Measurements from ENCODE around the gene RSU1.
"Not testable (repeated sequence)": the region's sequence is repeated elsewhere in the genome, so short reads cannot be mapped to it uniquely, and the experiment has no call there.

Gene RSU1

GRCh38 chr10:16817125-16818019 lies at the start of gene RSU1:
TSS of gene RSU1 (minus strand) at chr10:16817424. CDS start at chr10:16817081, 343 bp downstream.
- peak; percentile 100 for DNase-seq (ENCODE audit: low spot score)

DNA sequence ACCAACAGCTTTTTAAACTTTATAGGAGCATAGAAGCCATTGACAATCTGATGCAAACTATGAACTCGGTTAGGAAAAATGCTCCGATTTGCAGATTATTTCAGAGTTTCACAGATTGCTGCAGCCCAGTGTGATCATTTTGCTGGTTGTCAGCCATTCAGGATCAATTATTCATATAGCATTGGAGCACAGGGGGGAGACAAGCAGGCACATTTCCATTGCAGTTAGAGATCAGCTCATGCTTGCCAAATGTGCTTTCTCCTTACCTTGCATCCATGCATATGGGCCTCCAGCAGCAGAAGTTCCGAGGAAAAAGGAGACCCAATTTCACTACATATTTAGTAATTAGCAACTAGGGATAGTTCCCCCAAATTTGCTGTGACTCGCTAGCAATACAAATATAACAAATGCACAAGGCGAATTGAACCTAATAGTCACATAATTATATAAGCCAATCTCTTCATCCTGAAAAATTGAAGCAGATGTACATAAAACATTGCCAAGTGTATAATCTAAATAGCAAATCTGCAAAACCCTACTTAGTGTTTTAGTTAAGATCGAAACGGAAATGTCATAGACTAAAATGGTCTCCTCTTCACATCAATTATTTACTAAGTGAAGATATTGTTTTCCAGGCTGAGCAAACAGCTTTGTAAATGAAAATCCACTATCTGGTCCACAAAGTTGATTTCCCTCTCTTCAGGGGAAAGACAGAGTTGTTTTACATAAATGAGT lies 49.5 kb upstream of the RSU1 start:
- no peak for DNase-seq (ENCODE audit: low spot score)

GRCh38 chr10:16865766-16866165 lies 48.5 kb upstream of the RSU1 start:
- no peak for DNase-seq (ENCODE audit: low spot score)

DNA sequence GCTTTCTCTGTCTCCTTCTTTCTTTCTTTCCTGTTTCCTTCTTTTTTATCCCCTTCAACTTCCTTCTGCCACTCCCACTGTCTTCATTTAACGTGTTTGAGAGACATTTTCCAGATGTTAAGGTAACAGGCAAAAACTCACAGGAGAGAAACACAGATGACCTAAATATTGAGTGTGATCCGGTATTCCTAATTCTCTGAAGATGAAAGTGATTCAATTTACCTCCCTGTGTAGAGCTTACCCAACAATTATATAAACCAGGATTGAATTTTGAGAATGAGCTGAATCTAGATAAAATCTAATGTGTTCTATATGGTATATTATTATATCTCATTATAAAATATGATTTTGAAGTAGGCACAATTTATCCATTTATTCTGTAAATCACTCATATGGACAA lies 46.5 kb upstream of the RSU1 start:
- DNase-seq (ENCODE audit: low spot score), result no peak

GRCh38 chr10:16857419-16857818 lies 40.2 kb upstream of the RSU1 start:
- DNase-seq (ENCODE audit: low spot score), result no peak

GRCh38 chr10:16856567-16856966 lies 39.3 kb upstream of the RSU1 start:
- no peak for DNase-seq (ENCODE audit: low spot score)

DNA sequence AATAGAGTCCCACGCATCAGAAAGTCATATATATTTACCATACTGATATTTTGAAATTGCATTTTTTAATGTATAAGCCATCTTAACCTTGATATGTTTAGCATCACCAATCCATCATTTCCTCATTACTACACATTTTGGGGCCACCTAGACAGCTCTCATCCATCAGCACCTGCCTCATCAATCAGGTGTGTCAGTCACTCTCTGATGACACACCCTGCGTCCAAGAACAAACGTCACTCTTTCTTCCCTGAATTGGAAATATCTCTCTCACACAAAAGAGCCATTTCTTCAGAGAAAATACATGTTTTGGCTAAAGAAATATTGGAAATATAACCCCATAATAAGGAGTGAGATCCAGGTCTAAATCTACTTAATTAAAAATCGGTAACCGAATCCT lies 38.9 kb upstream of the RSU1 start:
- no peak for DNase-seq (ENCODE audit: low spot score)

DNA sequence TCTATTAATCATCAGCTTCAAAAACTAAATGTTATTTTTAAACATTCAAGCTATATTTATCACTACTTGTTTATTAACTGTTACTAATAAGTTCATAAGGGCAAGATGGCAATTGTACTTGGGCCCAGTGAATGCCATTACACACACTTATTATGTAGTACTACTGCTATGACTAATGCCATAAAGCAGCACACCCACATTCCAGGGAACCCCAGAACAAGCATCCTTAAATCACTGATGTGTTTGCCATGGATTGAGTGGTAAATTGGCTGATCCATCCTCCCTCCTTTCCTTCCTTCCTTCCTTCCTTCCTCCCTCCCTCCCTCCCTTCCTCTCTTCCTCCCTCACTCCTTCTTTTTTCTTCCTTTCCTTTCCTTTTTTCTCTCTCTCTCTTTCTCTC lies 37.4 kb upstream of the RSU1 start:
- no peak for DNase-seq (ENCODE audit: low spot score)

GRCh38 chr10:16853809-16854208 lies 36.6 kb upstream of the RSU1 start:
- DNase-seq (ENCODE audit: low spot score), result no peak

- DNase-seq (ENCODE audit: low spot score), result no peak
Observed at GRCh38 chr10:16853201-16853600, 36.0 kb upstream of the RSU1 start.

DNA sequence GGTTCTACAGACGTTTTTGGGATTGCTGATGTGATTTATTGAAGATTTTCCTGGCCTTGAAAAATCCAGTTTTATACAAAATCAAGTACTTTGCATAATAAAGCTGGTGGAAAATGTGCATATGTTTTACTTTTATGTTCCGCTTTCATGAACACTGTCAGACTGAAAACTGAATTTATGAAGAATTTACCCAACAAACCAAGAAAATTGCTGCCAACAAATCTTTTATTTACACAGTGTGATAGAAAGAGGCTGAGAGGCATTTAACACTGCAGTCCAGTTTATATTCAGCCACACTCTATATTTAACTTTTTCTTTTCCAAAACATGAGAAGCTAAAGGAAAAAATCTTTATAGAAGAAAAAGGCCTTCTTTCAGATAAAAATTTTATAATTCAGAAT lies 35.4 kb upstream of the RSU1 start:
- no peak for DNase-seq (ENCODE audit: low spot score)

GRCh38 chr10:16848562-16849154 lies 31.4 kb upstream of the RSU1 start:
- no peak for DNase-seq (ENCODE audit: low spot score)

DNA sequence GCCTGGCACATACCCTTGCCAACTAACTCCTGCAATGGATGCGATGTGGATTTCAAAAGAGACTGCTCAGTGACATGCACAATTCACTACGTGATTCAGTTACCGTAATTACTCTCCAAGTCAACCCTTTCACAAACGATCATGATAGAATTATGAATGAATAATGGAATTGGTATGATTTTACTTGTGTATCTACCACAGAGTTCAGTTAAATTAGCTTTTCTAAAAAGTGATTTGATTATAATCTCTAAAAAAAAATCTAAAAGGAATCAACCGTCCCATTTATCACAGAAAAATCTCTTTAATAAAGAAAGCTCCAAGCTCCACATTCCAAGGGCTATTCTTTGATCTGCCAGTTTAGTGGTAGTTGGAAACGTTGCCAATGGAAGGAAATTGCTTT lies 30.4 kb upstream of the RSU1 start:
- no peak for DNase-seq (ENCODE audit: low spot score)

- DNase-seq (ENCODE audit: low spot score), result no peak
Observed at GRCh38 chr10:16845248-16845647, 28.0 kb upstream of the RSU1 start.

DNA sequence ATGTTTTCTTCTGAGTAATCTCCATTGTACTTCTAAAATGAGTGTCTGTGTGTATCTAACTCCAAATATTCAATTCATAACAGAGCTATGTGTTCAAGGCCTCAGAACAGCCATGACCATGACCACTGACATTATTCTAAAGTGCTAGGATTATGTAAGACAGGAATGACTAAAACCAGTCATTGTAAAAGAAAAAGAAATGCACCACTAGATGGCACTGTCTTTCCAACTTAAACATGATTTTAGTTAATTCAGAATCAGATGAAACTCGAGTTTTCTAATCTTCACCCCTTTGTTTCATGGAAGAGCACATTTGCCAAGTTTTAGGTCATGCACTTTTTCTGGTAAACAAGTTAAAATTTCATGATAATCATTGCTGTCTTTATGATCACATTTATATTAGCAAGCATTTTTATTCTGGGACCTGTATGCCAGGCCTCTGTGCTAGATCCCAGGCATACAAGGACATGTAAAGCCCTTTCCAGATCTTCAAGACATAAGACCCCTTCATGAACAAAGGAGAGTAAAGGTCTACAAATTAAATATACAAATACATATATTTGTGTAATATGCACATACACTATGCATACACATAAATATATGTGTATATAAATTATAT lies 26.1 kb upstream of the RSU1 start:
- peak; percentile 48 for DNase-seq (ENCODE audit: low spot score)

DNA sequence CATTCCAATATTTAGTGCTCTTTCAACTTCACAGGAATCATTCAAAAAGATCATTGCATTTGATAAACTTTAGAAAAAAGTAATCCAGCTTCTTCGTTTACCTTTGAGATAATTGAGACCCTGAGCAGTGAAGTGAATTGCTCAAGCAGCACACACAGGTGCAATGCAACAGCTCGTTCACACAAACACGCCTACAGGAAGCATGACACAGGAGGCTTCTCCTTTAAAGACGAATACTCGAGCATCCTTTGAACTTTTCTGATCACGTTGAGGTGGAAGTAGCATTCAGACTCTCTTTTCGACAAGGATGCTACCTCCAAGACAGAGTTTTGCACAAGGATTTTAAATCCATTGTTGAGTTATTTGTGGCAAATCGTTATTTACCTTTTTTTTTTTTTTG lies 18.0 kb upstream of the RSU1 start:
- no peak for DNase-seq (ENCODE audit: low spot score)

DNA sequence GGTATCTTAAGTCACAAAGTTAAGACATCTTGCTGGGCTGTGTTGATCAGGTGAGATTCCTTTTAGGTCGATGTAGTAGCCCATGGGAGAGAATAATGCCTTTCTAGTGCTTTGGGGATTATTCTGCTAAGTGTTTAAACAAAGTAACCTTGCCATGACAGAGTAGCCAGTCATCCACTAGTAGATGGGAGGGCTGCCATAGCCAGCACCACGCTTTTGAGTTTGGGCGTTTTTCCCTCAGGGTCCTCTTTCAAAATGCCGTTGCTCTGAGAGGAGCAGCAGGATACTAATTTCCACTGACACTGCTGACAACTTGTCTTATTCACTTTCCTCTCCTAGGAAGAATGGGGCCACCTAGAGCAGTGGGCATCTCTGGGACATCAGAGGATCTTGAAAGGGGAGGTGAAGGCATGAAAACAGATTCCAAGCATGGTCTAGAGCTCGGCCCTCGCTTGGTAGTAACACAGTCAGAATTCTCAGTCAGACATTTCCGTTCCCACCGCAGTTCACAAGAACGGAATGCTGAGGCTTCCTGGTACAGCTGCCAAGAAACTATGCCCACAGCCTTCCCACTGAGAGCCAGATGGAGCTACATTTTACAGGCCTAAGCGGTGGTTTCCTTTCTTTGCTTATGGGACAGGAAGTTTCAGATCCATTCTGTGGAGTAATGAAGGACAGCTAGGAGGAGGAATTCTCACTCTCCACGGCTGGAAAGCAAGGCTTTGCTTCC lies 15.3 kb upstream of the RSU1 start:
- DNase-seq (ENCODE audit: low spot score), result no peak

DNA sequence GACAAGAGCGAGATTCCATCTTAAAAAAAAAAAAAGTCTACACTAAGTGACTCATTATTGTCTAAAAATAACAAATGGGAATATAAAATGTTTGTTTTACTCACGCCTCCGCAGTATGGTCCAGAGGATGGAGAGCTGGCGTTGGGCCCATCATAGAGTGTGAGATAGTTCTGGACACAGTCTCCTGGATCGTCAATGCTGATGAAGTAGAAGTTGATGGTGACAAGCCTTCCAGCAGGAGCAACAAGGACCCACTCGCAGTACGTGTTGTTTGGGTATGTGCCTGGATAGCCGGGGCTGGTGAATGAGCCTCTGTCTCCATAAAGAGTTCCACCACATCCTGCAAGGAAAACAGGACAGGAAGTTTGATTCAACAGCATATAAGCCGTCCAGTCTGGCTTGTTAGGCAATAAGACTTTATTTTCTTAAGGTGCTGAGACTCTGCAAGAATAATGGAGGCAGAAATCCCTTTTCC lies 11.5 kb upstream of the RSU1 start:
- DNase-seq (ENCODE audit: low spot score), result no peak

DNA sequence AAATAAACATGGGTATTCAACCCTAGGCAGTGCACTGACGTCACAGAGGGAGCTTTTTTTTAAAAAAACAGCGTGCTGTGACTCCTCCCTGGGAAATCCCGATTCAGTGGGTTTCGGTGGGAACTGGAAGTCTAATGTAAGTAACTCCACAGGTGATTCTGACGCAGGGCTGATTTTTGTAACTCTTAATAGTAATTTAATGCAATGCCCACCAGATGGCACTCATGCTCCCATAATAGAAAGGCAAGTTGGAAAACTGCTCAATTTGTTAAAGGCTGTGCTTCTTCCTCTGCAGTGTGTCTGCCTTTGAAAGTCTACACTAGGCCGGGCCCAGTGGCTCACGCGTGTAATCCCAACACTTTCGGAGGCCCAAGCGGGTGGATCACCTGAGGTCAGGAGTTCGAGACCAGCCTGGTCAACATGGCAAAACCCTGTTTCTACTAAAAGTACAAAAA lies 10.9 kb upstream of the RSU1 start:
- peak; percentile 73 for DNase-seq (ENCODE audit: low spot score)

DNA sequence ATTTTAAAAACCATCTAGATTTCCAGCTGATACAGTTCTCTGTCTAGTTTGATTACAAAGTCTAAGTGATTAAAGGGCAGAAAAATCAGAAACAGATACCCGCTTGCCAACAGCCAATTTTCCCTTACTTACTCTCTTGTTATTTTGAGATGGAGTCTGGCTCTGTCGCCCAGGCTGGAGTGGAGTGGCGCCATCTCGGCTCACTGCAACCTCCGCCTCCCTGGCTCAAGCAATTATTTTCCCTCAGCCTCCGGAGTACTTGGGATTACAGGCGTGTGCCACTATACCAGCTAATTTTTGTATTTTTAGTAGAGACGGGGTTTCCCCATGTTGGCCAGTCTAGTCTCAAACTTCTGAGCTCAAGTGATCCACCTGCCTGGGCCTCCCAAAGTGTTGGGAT lies 10.2 kb upstream of the RSU1 start:
- DNase-seq (ENCODE audit: low spot score), result not testable (repeated sequence)

DNA sequence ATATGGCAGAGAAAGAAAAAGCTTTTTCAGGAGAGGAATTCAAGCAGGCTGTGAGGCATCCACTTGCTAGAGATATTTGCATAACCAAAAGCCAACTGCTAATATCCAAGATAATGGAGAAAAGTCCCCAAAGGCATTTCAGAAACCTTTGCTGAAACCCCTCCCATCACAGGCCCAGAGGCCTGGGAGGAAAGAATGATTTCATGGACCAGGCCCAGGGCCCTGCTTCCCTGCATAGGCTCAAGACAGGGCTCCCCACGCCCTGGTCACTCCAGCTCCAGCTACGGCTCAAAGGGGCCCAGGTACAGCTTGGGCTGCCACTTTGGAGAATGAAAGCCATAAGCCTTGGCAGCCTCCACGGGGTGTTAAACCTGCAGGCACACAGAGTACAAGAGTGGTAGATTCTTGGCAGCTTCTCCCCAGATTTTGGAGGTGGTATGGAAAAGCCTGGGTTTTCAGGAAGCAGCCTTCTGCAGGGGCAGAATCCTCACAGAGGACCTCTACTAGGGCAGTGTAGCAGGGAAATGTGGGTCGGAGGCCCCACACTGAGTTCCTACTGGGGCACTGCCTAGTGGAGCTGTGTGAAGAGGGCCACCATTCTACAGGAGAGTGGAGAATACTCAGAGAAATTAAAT lies 5.6 kb upstream of the RSU1 start:
- no peak for DNase-seq (ENCODE audit: low spot score)
